CD4-positive, alpha-beta T cell treated with Interferon alpha-2 for 1 hour (primary cell): ENCODE measurements around the gene TAPBP.

Experiments used
- DNase-seq, 2 donors: peaks; one replicate each; pipeline ENCODE4 v3.0.0-alpha.2; 2020 to 2022

The TAPBP gene

DNA sequence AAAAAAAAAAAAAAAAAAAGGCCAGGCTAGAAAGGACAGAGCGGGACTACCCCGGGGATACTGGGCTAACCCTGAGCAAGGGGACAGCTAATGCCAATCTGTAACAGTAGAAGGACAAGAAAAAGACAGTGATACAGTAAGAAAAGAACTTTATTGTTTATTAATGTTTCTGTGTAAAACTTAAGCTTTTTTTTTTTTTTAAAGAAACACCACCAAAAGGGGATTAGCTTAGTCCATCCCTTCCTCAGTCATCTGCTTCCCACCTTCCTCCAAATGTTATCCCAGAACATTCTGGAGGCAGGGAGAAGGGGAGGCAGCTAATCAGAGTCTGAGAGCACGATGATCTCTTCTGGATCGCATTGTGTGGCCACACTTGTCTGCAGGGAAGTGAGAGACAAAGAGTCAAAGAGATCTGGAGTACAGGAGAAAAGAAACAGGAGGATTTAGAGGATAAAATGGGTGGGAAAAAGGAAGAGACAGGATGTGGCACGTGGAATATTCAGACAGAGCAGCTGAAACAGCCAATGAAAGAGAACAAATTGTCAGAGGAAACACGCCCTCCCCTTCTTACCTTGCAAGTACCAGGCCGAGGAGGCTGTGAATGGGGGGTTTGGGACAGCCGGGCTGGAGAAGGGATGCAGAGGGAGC lies 4.7 kb upstream of the TAPBP start:
- DNase-seq, result no peak

DNA sequence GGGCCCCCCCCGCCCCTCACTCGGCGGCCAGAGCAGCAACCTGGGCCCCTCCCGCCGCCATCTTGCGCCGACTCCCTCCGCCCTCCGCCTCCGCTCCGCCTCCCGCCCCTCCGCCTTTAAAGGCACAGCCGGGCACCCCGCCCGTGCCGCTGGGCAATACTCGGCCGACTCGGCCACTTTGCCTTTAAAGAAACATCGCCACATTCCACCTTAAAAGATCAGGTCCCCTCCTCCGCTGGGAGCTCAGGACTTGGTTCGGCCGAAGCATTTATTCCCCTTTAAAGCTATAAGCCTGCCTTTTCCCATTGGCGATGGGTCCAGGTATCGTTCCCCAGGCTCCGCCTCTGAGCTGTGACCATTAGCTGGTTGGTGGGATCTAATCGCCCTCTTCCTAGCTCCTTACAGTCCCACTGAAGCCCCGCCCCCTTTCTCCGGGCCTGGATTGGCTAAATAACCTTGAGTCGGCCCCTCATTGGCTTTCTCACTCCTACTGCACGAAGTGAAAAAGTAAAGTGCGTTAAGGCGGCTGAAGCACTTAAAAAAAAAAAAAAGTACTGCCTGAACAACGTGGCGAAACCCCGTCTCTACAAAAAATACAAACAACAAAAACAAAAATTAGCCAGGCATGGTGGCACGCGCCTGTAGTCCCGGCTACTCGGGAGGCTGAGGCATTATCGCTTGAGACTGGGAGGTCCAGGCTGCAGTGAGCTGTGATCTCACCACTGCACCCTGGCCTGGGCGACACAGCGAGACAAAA lies 4.0 kb upstream of the TAPBP start, which contains the start of gene ZBTB22:
ZBTB22 (minus strand) TSS at position 76 of the 757 bp plus-strand sequence. CDS start 828 bp downstream, outside the sequence.
- peak; percentile 97 for DNase-seq

GRCh38 chr6:33317419-33317668 lies 3.5 kb upstream of the TAPBP start:
- no peak for DNase-seq

GRCh38 chr6:33316603-33317418 lies 2.9 kb upstream of the TAPBP start:
- DNase-seq, result peak in 1 of 2 donors; percentile 41

DNA sequence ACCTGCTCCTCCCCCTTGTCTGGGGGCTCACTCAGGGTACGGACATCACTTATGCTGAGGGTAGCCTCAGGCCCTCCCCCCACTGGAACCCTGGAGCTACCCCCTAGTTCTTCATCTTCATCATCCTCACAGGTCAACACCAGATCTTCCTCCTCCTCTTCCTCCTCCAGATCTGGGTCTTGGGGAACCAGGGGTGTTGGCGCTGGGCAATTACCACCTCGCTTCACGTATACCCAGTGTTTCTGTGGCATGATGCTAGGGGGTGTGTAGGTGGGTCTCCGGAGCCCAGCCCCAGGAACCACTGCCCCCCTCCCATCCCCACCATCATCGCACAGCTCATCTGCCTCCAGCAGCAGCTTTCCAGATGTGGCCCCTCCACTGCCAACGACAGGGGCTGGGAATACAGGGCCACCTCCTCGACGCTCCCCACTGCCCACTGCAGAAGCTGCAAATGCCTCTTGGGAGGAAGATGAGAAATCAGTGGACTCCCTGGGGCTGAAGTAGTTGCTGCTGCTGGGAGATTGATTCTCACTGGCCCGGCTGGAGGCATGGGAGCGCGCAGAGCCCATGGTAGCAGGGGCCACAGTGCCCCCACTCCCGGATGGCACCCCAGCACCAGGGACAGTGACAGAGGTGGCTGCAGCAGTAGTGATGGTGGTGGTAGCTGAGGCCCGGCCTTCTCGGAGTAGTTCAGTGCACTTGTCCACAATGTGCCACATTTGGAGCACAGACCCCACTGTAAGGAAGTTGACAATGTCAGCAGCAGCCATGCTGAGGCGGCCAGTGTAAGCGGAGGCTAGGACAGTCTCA lies 2.1 kb upstream of the TAPBP start:
- DNase-seq, result no peak

DNA sequence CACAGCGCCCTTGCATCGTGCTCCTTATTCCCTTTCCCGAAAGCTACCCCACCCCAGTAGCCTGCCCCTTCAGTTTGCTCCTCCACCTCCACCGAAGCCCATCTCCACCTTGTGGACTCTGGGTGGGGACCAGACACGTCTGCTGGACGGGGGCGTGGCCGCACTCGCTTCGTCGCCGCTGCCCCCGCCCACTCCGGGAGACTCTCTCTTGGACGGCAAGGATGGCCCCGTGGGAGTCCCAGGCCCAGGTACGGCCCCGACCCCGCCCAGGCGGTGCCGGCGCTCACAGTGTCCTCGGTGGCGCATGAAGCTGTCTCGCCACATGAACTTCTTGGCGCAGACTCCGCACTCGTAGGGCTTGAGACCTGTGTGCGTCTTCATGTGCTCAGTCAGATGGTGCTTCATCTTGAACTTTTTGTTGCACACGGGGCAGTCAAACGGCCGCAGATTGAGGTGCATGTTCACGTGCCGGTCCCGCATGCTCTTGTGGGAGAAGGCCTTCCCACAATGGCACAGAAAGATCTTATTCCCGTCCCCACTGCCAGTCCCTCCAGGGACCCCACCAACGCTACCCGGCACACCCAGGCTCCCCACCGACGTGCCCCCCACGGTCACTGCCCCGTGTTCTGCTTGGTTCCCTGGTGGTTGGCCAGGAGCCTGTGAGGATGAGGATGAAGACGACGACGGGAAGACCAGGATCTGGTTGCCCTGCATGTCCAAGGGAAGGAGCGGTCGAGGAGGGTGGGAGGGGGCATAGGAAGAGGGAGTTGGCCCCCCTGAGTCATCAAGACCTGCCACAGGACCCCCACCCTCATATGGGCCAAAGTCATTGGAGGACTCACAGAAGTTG lies 1.3 kb upstream of the TAPBP start:
- peak in 1 of 2 donors; percentile 42 for DNase-seq

DNA sequence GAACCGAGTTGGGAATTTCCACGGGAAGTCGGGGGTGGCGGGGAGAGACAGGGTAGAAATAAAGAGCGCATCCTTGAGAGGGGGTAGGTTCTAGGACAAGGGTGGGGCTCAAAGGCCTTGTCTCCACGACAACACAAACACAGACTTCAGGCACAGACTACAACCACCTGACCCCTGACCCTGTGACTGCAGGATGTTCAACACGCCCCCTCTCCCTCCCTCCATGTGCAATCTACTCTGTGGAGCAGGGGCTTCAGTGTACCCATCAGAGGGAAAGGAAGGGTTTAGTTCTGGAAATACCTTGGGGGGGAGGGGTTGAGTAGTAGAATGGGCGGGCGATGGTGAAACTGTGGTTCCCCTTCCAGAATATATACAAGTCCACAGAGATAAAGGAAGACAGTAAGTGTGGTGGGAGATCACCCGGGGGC lies 651 bp upstream of the TAPBP start:
- DNase-seq, result peak; percentile 88 to 91

DNA sequence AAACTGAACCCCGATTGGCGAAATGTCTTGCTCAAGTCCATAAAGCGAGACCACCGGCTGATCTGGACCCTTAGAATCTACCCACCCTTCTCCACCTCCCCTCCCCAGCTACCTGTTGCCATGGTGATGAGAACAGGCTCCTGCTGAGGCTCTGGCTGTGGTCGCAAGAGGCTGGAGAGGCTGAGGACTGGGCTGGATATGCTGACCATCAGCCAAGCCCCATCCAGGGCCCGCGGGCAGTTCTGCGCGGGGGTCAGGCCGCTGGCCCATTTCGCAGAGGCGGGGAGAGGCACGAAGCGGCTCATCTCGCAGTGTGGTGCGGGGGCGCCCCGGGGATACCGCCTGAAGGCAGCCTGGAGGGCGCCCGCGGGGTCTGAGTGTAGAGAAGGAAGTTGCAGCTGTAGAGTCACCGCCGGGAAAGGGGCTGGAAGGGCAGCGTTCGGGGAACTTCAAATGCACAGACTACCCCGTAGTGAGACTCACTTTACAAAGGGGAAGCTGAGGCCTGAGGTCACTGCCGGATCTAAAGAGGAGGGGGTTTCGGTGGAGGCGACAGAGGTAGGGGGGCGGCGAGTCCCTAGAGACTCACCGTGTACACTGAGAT lies 671 bp downstream of the TAPBP start:
- DNase-seq, result peak; percentile 55 to 63

DNA sequence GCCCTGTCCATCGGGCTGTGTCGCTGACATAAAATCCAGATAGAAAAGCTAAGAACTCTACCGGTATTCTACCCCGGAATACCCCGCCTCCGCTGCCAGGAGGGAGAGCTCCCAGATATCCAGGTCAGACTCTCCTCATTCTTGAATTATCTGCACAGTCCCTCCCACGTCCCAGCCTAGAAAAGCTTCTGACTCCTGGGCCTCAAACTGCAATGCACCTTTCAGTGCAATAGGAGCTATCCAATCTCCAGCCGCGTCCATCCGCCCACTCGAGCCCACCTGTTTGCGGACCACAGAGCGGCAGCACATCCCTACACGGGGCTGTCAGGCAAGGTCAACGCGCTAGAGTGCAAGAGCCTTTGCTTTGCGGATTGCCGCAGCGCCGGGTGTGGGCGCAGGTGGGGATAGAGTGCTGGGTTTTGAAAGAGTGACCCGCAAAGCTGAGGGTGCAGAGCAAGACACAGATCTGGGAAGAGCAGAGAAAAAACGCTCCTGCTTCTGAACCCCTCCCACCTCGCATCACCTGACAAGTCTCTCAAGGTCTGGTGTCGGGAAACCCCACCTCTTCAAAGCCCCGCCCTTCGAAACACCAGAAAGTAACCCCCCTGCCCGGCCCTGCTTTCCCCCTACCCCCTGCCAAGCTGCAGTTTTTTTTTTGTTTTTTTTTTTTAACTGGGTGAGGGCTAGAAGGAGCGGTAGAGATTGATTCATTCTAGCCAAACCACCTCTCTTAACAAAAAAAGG lies 1.3 kb downstream of the TAPBP start:
- DNase-seq, result peak; percentile 94 to 95

- DNase-seq, result no peak
Observed at GRCh38 chr6:33306356-33306755, 7.5 kb downstream of the TAPBP start.

DNA sequence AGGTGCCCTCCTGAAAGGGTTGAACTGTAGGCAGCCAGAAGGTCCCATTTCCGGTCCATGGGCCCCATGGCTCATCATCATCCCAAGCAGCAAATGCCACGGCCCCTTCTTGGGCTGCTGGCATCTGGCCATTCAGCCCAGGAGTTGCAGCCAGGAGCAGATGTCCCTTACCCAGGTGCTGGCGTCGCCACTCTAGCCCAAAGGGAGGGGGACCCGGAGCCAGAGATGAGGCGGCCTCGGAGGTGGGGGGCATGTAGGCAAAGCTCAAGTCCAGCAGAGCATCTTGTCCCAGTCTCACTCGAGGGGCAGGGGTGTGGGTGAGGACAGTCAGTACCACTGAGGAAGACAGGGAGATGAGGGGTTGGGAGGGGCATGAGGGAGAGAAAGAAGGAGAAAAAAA lies 8.8 kb downstream of the TAPBP start:
- DNase-seq, result no peak

DNA sequence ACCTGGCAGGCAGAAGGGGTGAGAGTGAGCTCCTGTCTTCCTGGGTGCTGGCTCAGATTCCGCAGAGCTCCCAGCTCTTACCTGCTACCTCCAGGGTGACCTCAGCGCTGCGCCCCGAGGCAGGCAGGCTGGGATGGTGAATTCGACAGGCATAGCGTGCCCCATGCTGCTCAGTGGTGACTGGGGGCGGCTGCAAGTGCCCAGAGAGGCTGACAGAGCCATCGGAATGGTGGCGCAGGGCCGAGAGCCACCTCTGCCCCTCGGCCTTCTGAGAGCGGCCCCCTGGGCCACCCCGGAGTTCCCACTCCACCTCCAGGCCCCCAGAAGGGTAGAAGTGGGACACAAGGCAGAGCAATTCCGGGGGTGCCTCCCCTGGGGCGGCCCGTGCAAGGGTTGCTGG lies 9.7 kb downstream of the TAPBP start:
- no peak for DNase-seq

GRCh38 chr6:33301877-33302276 lies 12.0 kb downstream of the TAPBP start:
- peak in 1 of 2 donors; percentile 1 for DNase-seq

- peak; percentile 92 to 95 for DNase-seq
Observed at GRCh38 chr6:33299237-33299944, 14.5 kb downstream of the TAPBP start.

DNA sequence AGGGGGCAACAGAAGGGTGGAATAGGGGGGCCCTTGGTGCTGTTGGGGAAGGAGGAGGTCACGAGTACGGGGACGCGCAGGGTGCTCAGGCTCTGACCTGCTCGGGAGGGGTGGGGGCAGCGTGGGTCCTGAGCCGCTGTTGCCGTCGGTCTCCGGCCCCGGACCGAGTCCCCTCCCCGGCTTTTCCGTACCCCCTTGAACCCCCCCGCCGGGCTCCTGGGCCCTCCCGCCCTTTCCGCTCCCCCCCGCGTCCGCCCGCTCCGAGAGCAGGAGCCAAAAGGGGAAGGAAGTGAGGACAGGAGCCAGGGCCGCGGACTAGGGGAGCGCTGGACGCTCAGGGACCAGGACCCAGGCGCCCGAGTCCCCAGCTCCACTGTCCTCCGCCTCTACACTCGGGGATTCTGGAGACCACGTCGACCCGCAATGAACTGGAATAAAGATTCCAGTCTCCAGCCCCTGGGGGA lies 15.1 kb downstream of the TAPBP start, which contains the start of gene RGL2:
RGL2 (minus strand) TSS at position 170 of the 464 bp plus-strand sequence. CDS start 332 bp downstream, outside the sequence.
- peak; percentile 71 to 74 for DNase-seq

DNA sequence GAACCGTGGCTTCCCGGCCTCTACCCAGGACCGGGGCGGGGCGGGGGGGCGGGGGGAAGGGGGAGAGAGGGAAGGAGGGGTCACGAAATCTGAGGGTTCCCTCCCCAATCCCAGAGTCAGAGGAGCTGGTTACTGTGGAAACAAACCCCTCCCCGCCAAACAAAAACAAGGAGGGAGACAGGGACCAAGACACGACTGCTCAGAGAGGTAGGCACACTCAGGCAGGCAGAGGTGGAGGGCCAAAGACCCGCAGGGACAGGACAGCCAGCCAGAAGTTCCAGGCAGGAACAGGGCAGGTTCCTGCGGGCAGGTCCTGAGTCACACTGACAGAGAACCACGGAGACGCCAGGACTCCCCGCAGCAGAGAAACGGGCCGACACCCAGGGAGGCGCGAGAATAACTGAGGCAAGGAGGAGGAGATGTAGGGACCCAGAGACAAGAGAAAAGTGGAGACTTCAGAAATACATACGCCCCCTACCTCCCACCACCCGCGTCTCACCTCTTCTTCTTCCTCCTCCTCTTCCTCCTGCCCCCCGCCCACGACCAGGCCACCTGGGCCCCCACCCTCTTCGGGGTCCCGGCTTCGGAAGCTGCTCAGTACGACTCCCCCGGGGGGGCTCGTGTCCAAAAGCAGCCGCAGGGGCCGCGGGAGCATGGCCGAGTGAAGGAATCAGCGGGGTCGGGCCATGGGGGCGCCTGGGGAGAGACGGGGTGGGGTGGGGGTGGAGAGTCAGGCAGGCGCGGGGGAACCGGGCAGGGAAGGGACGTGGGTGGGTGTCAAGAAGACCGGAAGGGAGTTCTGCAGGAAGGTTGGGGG lies 15.7 kb downstream of the TAPBP start:
- peak; percentile 84 to 85 for DNase-seq

GRCh38 chr6:33297406-33297955 lies 16.4 kb downstream of the TAPBP start:
- DNase-seq, result peak in 1 of 2 donors; percentile 15

- DNase-seq, result peak in 1 of 2 donors; percentile 1
Observed at GRCh38 chr6:33296797-33297405, 17.0 kb downstream of the TAPBP start.
